HG03280 (cell line): ENCODE data around the gene GNAZ.
"Not testable (repeated sequence)": the region's sequence is repeated elsewhere in the genome, so short reads cannot be mapped to it uniquely, and the experiment has no call there.

ENCODE experiments used
- ATAC-seq: cut with Tn5 transposase; IDR thresholded peaks from one replicate; pipeline ENCODE4 v1.9.1; 2021; ENCODE audit warnings: mild to moderate bottlenecking, moderate library complexity; ENCODE audit not compliant: unreplicated experiment

Gene GNAZ

GRCh38 chr22:23070418-23071229 lies at the start of gene GNAZ:
Gene GNAZ, plus strand, starts transcription at chr22:23070519. Its CDS starts 25,177 bp downstream, at chr22:23095696.
- peak; percentile 28 for ATAC-seq

- no peak for ATAC-seq
Observed at GRCh38 chr22:23020659-23021293, 49.5 kb upstream of the GNAZ start.

GRCh38 chr22:23021660-23022353 lies 48.5 kb upstream of the GNAZ start:
- not testable (repeated sequence) for ATAC-seq

GRCh38 chr22:23023294-23023693 lies 47.0 kb upstream of the GNAZ start:
- ATAC-seq: no peak

- ATAC-seq: no peak
Observed at GRCh38 chr22:23026777-23027176, 43.5 kb upstream of the GNAZ start.

- ATAC-seq: not testable (repeated sequence)
Observed at GRCh38 chr22:23027849-23028248, 42.5 kb upstream of the GNAZ start.

- no peak for ATAC-seq
Observed at GRCh38 chr22:23029521-23030228, 40.6 kb upstream of the GNAZ start.

- ATAC-seq: no peak
Observed at GRCh38 chr22:23031381-23031780, 38.9 kb upstream of the GNAZ start.

GRCh38 chr22:23031786-23032185 lies 38.5 kb upstream of the GNAZ start:
- no peak for ATAC-seq

- no peak for ATAC-seq
Observed at GRCh38 chr22:23032658-23033057, 37.7 kb upstream of the GNAZ start.

GRCh38 chr22:23033116-23033905 lies 37.0 kb upstream of the GNAZ start:
- no peak for ATAC-seq

GRCh38 chr22:23034621-23035556 lies 35.4 kb upstream of the GNAZ start:
- no peak for ATAC-seq

GRCh38 chr22:23035557-23036277 lies 34.6 kb upstream of the GNAZ start:
- no peak for ATAC-seq

- ATAC-seq: no peak
Observed at GRCh38 chr22:23036684-23037428, 33.5 kb upstream of the GNAZ start.

GRCh38 chr22:23037429-23038333 lies 32.6 kb upstream of the GNAZ start:
- ATAC-seq: no peak

- ATAC-seq: no peak
Observed at GRCh38 chr22:23038334-23038642, 32.0 kb upstream of the GNAZ start.

GRCh38 chr22:23038902-23039301 lies 31.4 kb upstream of the GNAZ start:
- no peak for ATAC-seq
